Fibroblast of skin of right biceps (primary cell): Measurements from ENCODE around the gene MED27.

Source experiments
- DNase-seq: peaks from one replicate; pipeline ENCODE4 v3.0.0-alpha.2; 2013

Gene MED27, protein sequence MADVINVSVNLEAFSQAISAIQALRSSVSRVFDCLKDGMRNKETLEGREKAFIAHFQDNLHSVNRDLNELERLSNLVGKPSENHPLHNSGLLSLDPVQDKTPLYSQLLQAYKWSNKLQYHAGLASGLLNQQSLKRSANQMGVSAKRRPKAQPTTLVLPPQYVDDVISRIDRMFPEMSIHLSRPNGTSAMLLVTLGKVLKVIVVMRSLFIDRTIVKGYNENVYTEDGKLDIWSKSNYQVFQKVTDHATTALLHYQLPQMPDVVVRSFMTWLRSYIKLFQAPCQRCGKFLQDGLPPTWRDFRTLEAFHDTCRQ

DNA sequence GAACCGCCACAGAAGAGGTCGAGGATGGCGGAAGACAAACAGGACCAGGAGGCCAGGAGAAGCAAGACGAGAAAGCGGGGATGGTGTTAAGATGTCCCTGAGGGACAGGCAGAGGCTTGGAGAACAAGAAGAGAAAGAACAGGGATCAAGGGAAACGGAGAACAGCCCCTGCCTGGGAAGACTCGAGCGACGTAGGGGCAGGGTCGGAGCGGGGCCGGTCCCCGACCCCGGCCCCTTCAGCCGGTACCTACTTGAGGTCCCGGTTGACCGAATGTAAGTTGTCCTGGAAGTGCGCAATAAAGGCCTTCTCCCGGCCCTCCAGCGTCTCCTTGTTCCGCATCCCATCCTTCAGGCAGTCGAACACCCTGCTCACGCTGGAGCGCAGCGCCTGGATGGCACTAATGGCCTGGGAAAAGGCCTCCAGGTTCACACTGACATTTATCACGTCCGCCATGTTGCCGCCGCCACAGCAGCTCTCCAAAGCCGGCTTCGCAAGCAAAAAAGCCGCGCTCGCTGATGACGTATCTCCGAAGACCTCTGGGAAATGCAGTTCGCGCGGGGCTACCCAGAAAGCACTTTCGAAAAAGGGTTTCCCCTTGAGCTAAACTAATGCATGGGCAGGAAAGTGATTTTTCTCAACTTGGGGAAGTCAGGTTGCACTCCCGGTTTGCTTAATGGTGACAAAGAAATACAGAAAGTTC is at the start of gene MED27:
Gene MED27, minus strand, starts transcription at position 477 of the 701 bp plus-strand sequence. Its CDS starts 23 bp downstream, at position 454.
- peak; percentile 90 for DNase-seq

DNA sequence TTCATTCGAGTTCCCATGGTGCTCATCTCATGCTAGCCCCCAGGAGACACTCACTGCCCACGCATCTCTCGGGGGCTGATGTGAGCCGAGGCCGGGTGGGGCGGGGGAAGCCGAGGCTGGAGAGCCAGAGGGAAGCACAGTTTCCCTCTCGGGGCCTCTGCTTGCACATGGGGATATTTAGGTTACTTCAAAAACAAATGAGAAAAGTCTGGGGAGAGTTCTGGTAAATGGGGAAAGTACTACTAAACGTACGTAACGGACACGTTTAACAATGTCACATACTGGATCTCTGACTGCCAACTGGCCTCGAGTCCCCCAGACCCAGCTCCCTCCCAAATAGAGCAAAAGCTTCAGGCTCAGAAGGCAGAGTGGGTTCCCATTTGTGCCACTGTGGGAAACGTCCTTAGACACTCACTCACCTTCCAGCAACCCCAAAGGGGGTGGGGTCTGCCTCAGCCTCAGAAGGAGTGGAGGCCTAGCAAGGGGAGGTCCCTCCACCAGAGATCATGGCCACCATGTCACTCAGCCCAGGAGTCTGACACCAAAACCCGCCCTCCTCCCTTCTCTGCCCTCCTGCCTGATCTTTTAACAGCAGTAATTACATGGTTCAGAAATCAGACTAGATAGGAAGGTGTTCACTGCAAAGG is 48.3 kb upstream of the MED27 start:
- DNase-seq, result no peak

DNA sequence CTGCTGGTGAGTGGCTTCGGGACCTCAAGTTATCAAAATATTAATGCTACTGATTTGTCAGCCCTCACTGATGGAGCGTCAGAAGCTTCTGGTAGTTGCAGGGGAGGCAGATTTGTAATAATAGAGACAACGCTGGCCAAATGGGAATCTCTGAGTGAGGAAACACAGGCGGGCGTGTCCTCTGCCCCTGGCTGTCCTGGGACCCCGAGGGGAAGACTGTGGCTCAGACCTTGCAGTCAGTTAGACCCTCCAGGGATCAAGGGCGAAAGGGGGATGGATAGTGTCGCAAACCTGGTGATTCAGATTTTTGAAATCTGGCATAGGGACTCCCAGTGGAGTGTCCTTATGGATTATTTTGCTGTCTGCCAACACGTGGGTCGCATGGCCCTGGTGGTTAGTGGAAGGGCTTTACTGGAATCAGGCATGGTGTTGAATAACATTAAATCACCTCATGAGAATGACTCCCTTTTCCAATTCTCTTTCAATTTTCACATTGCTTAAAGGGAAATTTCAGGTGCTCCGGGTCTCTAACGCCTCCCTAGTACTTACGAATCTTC is 47.1 kb upstream of the MED27 start:
- DNase-seq, result no peak

DNA sequence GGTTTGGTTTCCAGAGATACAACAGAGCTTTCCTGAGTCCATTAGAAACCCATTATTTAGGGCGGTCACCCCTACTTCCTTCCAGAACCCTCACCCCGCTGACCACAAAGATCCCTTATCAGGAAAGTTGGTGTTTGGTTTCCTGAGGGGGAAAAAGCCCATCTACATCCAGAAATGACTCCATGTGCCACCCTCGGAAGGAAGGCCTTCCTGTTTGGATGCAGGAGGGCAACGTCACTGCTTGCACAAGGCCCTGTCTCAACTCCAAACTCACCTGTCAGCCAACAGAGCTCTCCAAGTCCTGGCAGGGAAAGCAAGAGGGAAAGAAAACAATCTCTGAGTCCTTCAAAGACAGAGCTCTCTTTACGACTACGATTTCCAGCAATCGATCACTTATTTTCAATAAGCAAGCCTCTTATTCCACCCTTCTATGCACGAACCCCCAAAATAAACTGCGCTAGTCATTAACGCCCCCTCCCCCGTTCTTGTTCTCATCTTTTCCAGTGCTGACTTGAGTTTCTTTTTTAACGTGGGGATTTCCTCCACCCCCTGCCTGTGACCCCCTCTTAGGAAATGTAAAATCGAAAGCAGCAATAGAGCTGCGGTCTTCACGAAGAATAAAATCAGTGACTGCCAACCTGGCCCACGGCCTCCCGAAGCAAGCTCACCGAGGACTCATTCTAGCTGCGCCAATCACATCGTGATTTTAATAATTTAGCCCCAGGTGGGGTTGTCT is 46.4 kb upstream of the MED27 start:
- DNase-seq, result no peak

DNA sequence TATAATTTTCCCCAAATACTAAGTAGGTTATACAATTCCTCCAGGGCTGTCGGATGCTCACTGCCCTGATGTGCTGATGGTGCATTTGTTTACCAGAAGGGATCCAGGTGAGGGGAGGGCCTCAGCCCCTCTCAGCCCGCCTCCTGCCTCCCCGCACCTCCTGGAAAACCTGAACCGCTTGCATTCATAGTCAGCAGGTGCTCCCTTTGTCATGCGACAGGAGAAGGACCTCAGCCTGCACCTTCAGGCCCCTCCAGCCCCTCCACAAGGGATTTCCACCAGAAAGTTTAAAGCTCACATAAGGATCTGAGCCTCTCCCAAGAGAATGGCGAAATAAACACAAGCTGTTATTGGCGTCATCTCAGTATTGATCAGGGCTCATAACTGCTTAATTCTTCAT is 45.7 kb upstream of the MED27 start:
- DNase-seq, result no peak

DNA sequence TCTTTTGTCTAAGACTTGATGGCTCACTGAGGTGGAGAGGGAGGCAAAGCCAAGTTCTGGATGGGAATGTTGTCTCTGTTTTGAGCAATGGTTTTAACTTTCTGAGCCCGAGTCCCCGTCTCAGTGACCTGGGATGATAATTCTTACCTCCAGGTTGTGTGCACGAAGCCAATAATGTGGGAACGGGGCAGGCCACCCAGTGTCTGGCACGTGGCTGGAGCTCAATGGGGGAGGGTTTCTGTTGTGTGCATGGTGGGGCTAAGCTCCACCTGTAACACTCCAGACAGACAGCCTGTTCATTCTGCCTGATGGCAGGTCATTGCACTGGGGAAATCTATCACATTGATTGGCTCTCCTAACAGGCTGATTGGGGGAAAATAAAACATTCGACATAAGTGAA is 45.1 kb upstream of the MED27 start:
- no peak for DNase-seq

DNA sequence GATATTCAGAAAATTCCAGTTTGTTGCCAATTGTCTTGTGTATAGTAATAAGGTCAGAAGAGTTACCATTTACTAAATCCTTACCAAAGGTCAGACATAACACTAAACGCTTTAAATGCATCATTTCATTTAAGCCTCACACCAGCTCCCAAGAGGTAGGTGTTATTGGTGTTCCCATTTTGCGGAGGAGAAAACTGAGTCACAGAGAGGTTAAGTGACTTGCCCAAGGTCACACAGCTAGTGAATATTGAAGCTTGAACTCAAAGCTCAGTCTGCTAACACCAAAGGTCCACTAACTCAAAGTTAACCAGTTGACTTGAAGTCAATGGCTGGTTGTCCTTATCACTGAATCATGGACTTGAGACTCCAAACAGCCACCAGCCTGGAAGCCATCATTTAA is 41.4 kb upstream of the MED27 start:
- DNase-seq, result no peak

DNA sequence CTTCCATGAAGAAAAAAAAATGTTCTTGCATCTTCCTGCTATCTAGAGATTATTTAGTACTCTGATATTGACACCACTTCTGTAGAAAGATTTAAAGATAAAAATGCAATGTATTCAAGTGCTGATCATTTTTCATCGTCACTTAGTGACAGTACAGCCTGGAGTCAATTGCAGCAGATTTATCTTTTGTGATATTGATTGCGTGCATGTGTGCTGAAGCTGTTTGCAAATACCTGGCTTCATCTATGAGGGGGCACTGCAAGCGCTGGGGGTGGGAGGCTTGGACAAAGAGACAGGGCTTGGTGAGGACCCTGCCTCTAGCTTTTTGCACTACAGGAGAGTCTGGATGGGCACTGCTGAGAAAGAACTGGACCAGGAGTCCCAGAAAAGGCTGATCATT is 38.0 kb upstream of the MED27 start:
- no peak for DNase-seq

DNA sequence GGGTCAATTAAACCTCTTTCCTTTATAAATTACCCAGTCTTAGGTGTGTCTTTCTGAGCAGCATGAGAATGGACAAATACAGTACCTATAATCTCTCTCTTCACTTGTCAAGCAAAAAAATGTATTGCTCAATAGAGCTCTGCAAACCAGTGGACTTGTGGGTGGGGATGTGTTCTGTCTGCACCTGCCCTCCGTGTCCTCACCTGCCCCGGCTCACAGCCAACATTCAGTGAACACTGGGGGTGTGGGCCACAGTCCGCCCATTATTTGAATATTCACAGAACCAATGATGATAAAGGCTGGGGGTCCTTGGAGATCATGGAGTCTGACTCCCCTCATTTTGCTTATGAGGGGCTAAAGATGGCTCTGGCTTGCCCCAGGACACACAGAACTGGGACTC is 36.9 kb upstream of the MED27 start:
- DNase-seq, result no peak

DNA sequence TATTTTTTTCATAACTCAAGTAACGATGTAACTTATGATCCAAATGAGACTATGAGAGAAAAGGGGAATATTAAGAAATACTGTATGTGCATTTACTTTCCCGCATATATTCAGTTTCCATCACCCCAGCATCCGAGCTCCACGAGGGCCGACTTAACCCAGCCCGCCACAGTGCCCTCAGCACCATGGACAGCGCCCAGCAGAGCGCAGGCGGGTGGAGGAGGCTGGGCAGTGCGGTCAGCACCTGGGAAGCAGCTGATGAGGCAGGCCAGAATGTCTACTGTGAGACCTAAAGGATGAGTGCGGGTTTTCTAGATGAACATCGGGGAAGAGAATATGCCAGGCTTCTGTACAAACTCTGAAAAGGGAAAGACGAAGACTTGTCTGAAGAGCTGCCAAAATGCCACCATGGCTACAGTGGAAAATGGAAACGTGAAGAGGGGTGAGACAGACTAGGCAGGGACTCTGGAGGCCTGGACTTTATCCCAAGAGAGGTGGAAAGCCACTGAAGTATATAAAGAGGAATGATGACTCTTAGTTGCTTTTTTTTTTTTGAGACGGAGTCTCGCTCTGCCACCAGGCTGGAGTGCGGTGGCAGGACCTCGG is 34.5 kb upstream of the MED27 start:
- DNase-seq, result peak; percentile 57

DNA sequence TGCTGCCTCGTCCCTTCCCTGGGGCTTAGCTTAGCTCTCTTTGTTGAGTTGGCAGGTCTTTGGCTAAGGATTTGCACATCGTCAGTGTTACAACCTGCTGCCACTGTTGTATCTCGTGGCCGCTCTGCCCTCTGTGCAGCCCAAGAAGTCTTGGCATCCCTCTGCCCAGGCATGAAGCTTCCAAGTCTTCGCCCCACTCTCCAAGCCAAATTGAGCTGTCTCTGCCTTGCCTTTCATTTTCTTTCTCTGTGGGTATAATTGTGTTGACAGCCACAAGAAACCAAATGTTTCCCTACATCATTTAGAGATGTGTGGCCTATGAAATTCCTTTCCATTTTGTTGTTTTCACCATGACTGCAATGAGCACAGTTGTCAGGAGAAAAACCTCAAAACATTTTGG is 29.6 kb upstream of the MED27 start:
- no peak for DNase-seq

DNA sequence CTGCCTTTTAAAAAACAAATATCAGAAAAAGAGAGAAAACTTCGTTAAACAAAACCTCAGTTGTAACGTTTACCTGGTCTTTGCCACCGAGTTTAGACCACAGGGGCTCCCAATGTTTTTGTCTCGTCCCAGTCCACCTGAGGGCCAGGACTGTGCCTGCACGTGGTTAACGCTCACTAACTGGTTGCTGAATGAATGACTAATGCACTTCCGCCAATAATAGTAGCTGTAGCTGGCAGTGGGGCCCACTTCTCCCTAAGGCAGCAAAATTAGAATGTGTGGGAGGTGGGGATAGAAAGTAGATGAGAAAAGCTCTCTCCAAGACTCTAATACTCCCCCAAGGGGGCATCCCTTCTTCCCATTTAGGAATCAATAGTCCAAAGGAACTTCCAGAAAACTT is 29.1 kb upstream of the MED27 start:
- DNase-seq, result no peak

DNA sequence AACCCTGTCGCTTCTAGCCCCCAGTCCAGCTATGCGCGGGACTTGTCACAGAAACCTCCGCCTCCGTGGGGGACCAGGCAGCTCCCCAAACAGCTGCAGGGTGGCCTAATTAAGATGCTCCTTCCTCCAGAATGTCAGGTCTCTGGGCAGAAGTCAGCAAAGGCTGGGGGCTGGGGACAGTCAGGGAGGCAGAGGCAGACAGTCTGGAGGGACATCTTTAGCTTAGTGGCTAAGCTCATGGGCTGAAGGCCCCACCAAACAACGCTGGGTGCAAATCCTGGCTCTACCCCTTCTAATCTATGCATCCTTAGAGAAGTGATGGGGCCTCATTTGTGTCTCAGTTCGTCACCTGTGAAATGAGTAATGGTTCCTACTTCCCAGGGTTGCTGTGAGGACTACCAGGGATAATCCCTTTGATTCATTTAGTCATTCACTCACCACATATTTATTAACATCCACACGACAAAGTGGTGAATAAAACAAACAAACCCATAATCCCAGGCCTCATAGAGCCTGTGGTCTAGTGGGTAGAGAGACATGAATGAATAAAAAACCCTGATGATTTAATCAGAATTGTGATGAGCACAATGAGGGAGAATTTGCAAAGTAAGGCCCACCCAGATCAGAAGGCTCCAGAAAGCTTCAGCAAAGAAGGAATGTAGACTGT is 20.2 kb upstream of the MED27 start:
- peak; percentile 56 for DNase-seq

DNA sequence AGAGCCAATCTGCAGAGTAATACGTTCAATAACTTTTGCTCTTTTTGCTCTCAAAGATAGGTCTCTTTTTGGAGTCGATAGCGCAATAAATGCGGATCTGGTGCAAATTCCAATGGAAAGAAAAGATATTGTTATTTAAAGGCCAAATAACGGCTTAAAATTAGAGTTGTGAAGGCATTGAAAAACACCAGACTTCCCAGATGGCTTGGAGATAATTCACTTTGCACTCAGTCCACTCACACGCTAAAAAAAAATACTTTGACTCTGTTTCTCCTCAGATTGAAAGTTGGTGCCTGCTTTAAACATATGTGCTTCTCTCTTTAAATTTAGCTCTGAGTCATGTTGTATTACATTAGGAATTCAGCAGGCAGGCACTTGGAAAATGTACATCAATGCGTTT is 19.5 kb upstream of the MED27 start:
- DNase-seq, result no peak

DNA sequence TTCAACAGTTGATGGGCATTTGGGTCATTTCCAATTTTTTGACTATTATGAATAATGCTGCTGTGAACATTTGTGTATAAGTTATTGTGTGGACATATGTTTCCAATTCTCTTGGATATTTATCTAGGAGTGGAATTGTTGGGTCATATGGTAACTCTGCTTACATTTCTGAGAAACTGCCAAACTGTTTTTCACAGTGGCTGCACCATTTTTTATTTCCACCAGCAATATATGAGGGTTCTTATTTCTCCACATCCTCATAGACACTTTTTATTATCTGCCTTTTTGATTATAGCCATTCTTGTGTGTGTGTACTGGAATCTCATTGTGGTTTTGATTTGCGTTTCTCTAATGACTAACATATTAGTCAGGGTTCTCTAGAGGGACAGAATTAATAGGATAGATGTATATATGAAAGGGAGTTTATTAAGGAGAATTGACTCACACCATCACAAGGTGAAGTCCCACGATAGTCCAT is 14.7 kb upstream of the MED27 start:
- peak; percentile 94 for DNase-seq

DNA sequence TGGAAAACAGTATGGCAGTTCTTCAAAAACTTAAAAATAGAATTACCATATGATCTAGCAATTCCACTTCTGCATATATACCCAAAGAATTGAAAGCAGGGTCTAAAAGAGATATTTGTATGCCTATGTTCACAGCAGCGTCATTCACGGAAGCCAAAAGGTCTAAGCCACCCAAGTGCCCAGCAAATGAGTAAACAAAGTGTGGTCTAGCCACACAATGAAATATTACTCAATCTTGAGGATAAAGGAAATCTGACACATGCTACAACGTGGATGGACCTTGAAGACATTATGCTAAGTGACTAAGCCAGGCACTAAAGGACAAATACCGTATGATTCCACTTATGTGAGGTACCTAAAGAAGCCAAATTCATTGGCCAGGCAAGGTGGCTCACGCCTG is 11.1 kb upstream of the MED27 start:
- DNase-seq, result peak; percentile 14

DNA sequence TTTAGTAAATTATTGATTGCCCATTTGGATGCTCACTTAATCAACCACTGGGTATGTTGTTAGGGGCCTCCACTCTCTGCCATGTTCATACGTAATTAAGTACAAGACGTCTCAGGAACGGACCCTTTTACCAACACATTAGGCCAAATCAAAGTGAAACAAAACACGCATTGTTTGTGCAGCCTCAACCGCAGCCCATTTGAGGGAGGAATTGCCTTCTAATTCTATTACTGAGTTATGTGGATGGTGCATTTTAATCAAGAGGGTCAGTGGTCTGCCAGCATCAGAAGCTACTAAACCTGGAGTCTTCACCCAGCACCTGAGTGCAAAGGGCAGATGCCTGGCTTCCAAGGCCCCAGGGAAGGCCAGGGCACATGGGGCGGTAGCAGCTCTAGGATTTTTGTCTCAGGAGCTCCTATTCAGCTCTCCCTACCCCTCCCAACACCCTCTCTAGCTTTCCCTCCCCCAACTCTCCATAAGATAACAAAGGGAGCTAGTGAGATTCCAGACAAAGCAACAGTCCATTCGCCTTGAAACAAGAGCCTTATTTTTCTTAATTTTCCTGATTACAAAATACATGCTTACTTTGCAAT is 7.9 kb upstream of the MED27 start:
- DNase-seq, result no peak

DNA sequence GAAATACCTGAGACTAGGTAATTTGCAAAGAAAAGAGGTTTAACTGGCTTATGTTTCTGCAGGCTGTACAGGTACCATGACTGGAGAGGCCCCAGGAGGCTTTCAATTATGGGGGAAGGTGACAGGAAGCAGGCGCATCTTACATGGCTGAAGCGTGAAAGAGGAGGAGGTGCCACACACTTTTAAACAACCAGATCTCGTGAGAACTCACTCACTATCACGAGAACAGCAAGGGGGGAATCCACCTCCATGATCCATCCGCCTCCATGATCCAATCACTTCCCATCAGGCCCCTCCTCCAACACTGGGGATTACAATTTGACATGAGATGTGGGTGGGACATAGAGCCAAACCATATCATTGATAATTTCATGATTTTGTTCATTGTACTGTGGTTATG is 2.5 kb upstream of the MED27 start:
- no peak for DNase-seq

DNA sequence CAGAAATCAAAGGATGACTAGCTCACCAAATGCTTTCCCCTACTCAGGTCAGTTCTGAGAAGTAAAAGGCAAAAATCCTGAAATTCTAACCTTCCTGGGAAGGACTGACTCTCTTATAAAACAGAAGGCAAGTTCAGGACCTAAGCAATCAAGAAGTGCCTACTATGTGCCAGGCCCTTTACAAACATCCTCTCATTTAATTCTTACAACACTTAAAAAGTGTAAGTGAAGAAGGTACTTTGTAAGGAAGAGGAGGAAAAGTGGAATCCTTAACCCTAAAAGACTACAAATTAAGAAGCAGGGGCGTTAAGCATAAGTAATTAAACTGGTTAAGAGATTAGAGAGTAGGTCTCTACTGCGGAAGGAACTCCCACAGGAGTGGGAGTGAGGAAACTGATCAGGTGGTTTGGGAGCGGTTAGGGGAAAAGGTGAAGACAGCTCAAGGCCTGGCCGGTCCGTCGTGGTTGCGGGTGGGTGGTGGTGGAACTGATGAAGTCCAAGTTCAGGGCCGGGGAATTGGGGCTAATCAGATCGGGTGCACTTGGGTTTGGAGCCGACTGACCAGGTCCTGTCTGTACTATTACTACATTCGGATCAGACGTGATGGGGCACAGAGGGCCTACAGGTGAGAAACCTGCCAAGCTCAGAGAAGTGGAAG is 839 bp downstream of the MED27 start:
- DNase-seq, result no peak

DNA sequence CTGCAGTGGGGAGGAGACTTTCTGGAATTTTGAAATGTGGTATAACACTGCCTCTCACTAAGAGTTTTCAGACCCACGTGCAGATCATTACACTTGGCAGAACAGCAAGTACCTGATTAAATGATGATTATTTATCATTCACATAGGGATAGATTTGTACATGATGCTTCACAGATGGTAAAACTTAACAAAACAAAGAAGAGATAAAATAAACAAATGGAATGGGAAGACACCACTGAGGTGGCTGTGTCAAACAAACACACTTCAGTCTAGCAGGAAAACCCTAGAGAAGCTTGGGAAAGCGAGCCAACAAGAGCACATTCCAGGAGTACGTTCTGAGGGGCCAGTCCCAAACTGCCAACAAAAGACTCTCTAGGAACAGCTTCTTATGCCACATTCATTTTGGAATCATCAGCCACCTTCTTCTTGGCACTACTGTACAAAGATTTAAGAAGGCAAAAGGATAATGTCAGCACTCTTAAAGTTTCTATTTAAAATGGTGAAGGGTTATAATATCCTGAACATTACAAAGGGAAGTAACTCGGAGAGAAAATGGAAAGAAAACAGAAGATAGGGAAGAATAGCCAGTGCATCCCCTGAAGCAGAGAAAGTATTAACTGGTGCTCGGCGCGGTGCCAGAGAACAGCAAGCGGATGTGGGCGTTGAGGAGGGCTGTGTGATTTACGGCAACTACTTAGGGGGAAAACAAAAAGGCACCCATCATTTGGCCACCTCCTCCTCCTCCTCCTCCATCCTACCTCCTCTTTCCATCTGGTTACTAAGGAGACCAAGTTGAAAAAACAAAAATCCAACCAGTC is 1.6 kb downstream of the MED27 start:
- DNase-seq, result peak; percentile 71
